HG02588 (cell line): Measurements from ENCODE around the gene ASPHD2.

ENCODE experiments used
- ATAC-seq: cut with Tn5 transposase; IDR thresholded peaks from one replicate; pipeline ENCODE4 v1.9.1; 2021; ENCODE audit warnings: mild to moderate bottlenecking, moderate library complexity; ENCODE audit not compliant: unreplicated experiment

ASPHD2 gene

DNA sequence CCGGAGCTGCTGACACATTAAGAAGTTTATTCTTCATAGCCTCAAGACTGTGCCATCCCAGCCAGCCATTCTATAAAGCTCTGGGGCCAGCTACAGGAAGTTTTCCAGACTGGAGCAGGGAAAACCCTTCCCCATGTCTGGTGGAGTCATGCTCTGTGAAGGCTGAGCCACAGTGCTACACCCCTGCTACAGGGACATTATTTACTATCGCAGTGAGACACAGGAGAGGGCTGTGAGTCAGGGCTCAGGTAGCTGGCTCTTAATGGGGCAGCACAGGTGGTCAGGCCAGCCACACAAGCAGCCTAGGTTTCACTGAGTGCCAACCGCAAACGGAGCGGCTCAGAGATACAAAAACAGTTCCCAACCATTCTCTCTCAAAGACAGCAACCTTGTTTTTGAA lies 42.5 kb downstream of the ASPHD2 start:
- ATAC-seq, result no peak

GRCh38 chr22:26474682-26475081 lies 45.6 kb downstream of the ASPHD2 start:
- no peak for ATAC-seq

DNA sequence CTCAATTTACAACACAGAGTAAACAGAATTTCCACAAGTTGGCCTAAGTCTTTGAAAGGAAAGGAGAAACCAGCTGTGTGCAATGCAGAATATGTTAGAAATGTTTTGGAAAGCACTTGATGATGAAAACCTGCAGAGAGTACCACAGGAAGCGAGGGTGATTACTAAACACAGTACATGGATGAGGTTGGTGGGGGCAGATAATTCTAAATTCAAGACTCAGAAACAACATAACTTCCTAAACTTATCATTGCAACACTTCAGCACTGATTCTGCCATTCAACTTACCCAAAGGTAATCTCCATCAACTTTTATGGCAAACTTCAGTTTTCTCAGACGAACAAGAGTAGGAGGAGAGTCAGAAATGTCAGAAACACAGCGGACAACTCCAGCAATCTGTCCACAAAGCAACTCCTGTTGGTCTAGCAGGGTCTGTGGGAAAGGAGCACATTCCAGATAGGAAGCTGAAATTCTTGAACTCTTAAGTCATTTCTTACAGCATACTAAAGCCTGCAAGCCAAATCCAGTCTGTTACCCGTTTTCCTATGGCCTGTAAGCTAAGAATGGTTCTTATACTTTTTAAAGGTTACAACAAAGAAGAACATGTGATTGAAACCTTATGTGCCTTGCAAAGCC lies 47.8 kb downstream of the ASPHD2 start:
- ATAC-seq, result no peak

DNA sequence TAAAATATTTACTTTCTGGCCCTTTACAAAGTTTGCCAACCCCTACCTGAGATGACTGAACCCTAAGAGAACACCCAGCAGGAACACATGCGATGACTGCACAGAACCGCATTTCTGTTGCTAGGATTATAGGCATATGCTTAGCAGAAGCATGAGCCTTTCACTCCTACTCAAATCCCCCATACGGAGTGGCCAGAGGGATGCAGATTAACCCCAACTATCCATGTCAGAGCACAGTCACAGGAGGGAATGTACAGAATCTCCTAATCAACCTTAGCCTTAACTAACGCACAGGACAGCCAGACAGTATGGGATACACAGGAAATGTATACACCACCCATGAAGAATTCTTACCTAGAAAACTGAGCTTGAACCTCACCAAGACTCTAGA lies 48.3 kb downstream of the ASPHD2 start:
- ATAC-seq, result no peak

- ATAC-seq, result no peak
Measured at GRCh38 chr22:26479043-26479791, 50.2 kb downstream of the ASPHD2 start.

DNA sequence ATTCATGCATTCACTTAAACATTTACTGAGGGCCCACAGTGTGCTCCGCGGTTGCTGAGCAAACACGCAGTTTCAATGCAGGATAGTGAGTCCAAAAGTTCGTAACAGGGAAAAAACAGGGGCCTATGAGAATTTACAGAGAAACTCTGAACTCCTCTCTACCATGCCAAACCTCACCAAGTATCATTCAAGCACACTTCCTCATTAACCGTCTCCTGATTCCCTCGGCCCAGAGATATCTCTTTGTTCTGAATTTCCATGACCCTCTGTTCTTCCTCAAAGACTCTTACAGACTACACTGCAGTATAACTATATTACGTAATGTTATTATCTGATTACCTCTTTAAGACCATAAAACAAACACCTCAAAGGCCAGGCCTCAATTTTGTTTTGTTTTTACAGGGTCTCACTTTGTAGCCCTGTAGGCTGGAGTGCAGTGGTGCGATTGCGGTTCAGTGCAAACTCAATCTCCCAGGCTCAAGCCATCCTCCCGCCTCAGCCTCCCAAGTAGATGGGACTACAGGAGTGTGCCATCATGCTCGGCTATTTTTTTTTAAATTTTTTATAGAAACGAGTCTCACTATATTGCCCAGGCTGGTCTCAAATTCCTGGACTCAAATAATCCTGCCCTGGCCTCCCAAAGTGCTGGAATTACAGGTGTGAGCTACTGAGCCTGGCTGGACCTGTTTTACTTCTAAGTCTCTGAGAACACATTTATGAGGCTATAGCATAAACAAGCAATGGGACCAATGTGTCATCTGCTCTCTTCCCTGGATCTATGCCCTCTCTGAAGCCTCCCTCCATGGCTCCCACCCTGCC lies 50.9 kb downstream of the ASPHD2 start:
- ATAC-seq, result no peak

- ATAC-seq, result no peak
Measured at GRCh38 chr22:26480611-26480932, 51.5 kb downstream of the ASPHD2 start.

DNA sequence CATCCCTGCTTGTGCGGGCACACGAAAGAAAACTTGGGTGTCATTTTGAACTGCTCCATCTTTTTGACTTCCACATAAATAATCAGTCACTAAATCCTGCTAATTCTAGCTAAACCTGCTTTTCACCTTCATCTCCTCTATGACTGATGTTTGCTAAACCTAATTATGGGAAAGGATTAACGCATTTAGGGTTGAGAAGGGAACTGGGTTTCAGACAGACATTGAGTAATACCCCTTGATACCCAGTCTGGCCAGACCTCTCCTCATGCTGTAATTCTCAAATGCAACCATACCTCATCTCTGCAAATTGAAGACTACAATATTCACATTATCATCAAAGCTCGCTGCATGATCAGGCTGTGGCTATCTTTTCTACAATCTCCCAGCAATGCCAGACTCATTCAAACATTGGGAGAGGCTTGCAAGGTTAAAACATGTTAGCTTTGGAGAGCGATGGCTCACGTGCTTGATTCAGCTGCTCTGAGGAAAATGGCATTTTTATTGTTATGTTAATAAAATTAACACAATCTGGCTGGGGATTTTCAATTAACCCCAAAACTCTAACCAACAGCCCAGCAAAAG lies 52.1 kb downstream of the ASPHD2 start:
- ATAC-seq, result no peak

DNA sequence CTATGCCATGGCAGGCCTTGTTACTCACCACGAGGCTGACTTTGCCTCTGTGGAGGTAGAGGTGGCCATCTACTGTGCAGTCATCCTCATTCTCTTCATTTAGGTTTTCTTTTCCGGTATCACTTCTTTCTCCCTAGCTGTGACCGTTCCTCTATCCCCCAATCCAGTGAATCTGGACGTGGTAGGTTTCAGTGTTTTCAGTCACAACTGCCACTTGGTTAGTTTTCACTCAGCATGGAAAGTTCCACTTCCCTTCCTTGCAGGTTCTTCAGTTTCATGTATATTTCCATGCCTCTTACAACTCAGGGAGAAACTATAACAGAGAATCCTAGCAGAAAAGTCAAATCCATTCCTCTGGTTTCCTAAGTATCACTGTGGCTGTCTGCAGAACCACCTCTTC lies 52.6 kb downstream of the ASPHD2 start:
- no peak for ATAC-seq

- no peak for ATAC-seq
Measured at GRCh38 chr22:26482161-26482560, 53.1 kb downstream of the ASPHD2 start.

GRCh38 chr22:26483043-26483438 lies 54.0 kb downstream of the ASPHD2 start:
- ATAC-seq, result no peak

DNA sequence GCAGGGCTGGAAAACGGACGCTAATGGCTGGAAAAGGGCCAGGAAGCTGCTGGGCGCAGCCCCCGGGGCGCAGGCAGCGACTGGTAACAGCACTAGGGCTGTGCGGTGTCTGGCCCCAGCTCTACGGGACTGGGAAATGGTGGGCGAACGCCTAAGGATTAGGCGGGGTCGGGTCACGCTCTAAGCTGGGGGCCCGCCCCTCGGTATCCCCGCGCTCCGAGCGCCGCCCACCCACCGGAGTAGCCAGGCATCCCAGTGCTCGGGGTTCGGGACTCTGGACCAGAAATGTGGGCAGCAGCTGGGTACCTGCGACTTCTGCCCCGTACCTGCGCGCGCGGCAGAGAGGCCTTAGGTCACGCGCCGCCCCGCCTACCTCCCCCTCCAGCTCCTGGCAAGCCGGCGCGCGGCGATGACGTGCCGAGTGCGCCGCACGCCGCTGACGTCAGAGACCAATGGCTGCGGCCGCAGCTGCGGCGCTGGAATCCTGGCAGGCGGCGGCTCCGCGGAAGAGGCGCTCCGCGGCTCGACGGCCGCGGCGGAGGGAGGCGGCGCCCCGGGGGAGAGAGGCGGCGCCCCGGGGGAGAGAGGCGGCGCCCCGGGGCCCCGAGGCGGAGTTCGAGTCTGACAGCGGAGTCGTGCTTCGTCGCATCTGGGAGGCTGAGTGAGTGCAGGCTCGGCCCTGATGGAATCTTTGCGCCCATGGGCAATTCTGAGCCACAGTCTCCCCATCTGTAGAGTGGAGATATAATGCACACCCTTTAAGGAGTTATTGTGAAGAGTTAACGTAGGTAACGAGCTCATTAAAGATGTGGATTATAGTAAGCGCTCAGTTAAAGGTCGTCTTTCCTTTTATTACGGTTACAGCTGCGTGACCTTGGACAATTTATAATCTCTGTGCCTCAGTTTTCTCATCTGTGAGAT lies 54.6 kb downstream of the ASPHD2 start, which contains the start of the genes HPS4 and SRRD:
HPS4 (minus strand) TSS at position 345 of the 921 bp plus-strand sequence. CDS start 2,021 bp downstream, outside the sequence.
SRRD (plus strand) TSS at position 439 of the 921 bp plus-strand sequence; CDS start at position 453, 14 bp downstream.
- peak; percentile 76 for ATAC-seq

GRCh38 chr22:26484360-26484706 lies 55.3 kb downstream of the ASPHD2 start:
- ATAC-seq, result no peak

DNA sequence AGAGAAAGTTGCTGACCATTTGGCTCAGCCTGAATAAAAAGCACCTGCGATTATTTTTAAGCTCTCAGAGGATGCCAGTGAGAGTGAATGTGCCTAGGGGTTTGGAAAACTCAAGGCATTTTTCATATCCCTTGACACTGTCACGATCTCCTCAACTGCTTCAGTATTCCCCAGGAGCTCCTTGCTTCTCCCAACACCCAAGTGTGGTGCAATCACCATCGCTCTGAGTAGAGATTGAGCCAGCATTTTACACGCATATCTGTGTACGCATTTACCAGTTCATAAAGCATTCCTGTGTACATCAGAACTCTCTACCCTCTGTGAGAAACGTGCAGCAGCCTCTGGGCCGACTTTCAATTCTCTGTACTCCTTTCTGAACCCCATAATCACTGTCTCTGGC lies 56.0 kb downstream of the ASPHD2 start:
- ATAC-seq, result no peak

- no peak for ATAC-seq
Measured at GRCh38 chr22:26485806-26486390, 56.8 kb downstream of the ASPHD2 start.

DNA sequence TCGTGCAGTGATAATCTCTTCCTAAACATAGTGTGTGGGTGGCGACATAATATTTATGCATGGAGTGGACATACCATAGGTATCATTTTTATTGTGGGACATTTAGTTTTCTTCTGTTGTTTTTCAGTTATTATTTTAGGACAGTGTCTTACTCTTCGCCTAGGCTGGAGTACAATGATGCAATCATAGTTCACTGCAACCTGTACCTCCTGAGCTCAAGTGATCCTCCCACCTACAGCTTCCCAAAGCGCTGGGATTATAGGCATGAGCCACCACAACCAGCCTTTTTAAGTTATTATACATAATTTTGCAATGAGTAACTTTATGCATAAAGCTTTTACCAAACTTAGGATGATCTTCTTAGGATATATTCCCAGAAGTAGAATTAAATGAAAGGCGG lies 57.3 kb downstream of the ASPHD2 start:
- ATAC-seq, result no peak

- ATAC-seq, result no peak
Measured at GRCh38 chr22:26487996-26488395, 58.9 kb downstream of the ASPHD2 start.

DNA sequence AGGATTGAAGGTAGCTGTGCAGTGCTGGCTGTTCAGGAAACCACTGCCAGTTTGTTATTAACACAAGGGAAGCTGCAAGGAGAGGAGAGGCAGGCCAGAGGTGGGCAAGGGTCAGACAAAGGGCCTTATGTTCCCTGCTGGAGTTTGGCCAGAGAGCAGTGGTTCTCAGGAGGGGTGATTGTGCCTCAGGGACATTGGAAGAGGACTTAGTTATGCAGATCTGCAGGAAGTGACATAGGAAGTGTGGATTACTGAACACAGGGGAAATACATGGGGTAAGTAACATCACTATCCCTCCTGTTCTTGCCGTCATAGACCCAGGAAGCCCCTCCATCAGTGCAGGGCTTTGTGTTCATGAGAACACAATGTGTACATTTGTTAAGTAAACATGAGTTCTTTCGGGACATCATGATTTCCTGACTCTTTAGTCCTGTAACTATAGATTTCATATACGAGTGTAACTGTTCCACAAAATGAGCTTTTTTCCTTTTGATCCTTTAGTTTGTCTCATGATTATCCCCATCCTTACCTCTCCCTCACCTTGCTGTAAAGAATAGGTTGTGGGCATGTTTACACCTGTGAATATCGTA lies 60.5 kb downstream of the ASPHD2 start:
- ATAC-seq, result no peak

DNA sequence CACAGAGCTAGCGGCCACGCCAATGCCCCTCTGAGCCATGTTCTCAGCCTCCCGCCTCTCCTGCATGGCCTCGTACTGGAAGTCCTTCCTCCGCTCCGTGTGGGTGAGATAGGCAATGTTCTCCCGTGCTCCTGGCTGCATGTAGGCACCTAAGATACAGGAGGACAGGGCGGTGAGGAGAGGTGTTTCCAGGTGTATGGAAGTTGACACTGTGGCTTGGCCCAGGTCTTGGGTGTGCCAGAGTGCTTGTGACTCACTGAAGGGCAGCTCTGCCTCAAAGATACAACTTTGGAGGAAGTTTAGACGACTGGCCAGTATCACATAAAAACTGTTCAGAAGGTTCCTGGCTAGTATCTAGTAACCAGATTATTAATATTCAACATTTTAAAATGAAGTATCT lies 63.2 kb downstream of the ASPHD2 start:
- ATAC-seq, result no peak

DNA sequence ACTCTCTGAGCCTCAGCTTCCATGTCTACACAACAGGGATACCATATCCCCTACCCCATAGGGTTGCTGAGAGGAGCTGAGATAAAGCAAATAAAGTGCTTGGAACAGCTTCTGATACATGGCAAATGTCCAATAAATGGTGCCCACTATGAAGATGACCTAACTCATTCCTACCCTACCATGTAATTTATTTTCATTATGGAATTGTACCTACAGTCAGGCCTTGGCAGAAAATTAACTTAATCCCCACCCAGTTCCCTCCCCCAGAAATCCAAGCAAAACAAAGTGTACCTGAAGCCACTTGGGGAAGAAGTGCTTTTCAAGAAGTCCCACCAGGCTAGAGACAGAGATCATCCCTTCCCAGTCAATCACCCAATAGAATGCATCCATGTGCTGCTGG lies 65.4 kb downstream of the ASPHD2 start:
- ATAC-seq, result no peak
